GM23248 (cell line): Measurements from ENCODE around the gene HAL.

ENCODE experiments used
- EZH2 ChIP-seq: fragments of 200-600 bp; sonication (generic); IDR thresholded peaks from 2 replicates; pipeline ENCODE4 v1.6.1; 2018; ENCODE audit warnings: antibody characterized with exemption, mild to moderate bottlenecking; ENCODE audit not compliant: insufficient read depth, poor library complexity, severe bottlenecking
- EZH2phosphoT487 ChIP-seq: fragments of 200-600 bp; sonication (generic); IDR thresholded peaks from 2 replicates; pipeline ENCODE4 v1.6.1; 2018; ENCODE audit warnings: antibody characterized with exemption, moderate library complexity, mild to moderate bottlenecking, low read depth; ENCODE audit not compliant: insufficient read depth

GRCh38 chr12:95984682-95985081 is 11.5 kb downstream of the HAL start:
- no peak for TF ChIP-seq EZH2phosphoT487
- no peak for TF ChIP-seq EZH2
